ENCODE data around the gene PTGER2. TPM values are rescaled to one million over a fixed set of nuclear protein-coding genes. Genes with fewer than 3 reads are reported as not detected.

Gene PTGER2
- polyA plus RNA-seq, 1 donor (not counting 4 experiments of a cell fraction or from before 2014, with no cell fraction given) = 0.28 TPM

- DNase-seq (ENCODE audit: low read depth, low spot score) (no peak), FAIRE-seq (no peak)
- Histone ChIP-seq H2AFZ (ENCODE audit: control insufficient read depth, low read length) (no peak overlapping the region), H3K4me1 (ENCODE audit: control insufficient read depth, extremely low read depth, insufficient read depth, low read length) (peaks cover 3% of the 10 kb centered on the region), H3K9ac (ENCODE audit: control insufficient read depth, extremely low read depth, insufficient read depth, low read length) (no peak overlapping the region), H3K36me3 (ENCODE audit: control insufficient read depth in 2 of 2, extremely low read depth in 1 of 2, insufficient read depth in 2 of 2, low read length in 2 of 2) (no peaks in the 10 kb centered on the region), H3K4me3 (ENCODE audit: control insufficient read depth in 2 of 3, extremely low read depth in 1 of 3, insufficient read depth in 2 of 3, low read depth in 1 of 3, low read length in 3 of 3) (no peak overlapping the region), H3K79me2 (ENCODE audit: control insufficient read depth, insufficient read depth, low read length) (no peaks in the 10 kb centered on the region), H3K9me3 (ENCODE audit: control insufficient read depth, low read depth, low read length) (no peaks in the 10 kb centered on the region), H4K20me1 (ENCODE audit: control insufficient read depth, extremely low read depth, insufficient read depth, low read length) (no peaks in the 10 kb centered on the region), H3K27ac (ENCODE audit: control insufficient read depth, insufficient read depth, low read length) (no peak overlapping the region), H3K4me2 (ENCODE audit: control insufficient read depth, extremely low read depth, insufficient read depth, low read depth, low read length) (no peak overlapping the region), H3K27me3 (ENCODE audit: control insufficient read depth, extremely low read depth, insufficient read depth, low read length) (no peaks in the 10 kb centered on the region), H3K9me1 (ENCODE audit: control insufficient read depth, extremely low read depth, insufficient read depth, low read length) (no peaks in the 10 kb centered on the region)
- TF ChIP-seq EZH2 (IDR thresholded peaks at IDR 0.05; ENCODE audit: low read length) = no peak
- TF ChIP-seq CTCF (optimal IDR thresholded peaks at IDR 0.05 in 1 of 3, IDR thresholded peaks at IDR 0.05 in 1 of 3, conservative IDR thresholded peaks at IDR 0.05 in 1 of 3; ENCODE audit: extremely low read depth in 1 of 3, insufficient read depth in 2 of 3, low read length in 3 of 3) = no peak
- dilution Hi-C loops (cut with MboI; ENCODE audit: extremely low pct_ligation_motif_present, low sequenced_read_pairs) = no loop called here
Measured at GRCh38 chr14:52328276-52328675, 14.2 kb downstream of the PTGER2 start.

GRCh38 chr14:52329678-52330369 lies 15.7 kb downstream of the PTGER2 start:
- no peak for TF ChIP-seq CTCF (optimal IDR thresholded peaks at IDR 0.05 in 1 of 3, IDR thresholded peaks at IDR 0.05 in 1 of 3, conservative IDR thresholded peaks at IDR 0.05 in 1 of 3; ENCODE audit: extremely low read depth in 1 of 3, insufficient read depth in 2 of 3, low read length in 3 of 3)
- TF ChIP-seq EZH2 (IDR thresholded peaks at IDR 0.05; ENCODE audit: low read length) = no peak
- no peak overlapping the region for H3K4me3 ChIP-seq (ENCODE audit: control insufficient read depth in 2 of 3, extremely low read depth in 1 of 3, insufficient read depth in 2 of 3, low read depth in 1 of 3, low read length in 3 of 3)
- H3K27ac ChIP-seq (ENCODE audit: control insufficient read depth, insufficient read depth, low read length) = no peak overlapping the region
- no peaks in the 10 kb centered on the region for H3K9me3 ChIP-seq (ENCODE audit: control insufficient read depth, low read depth, low read length)
- H3K4me1 ChIP-seq (ENCODE audit: control insufficient read depth, extremely low read depth, insufficient read depth, low read length) = peaks cover 3% of the 10 kb centered on the region
- H3K9ac ChIP-seq (ENCODE audit: control insufficient read depth, extremely low read depth, insufficient read depth, low read length) = no peak overlapping the region
- H3K79me2 ChIP-seq (ENCODE audit: control insufficient read depth, insufficient read depth, low read length) = no peaks in the 10 kb centered on the region
- FAIRE-seq = no peak
- no peaks in the 10 kb centered on the region for H3K36me3 ChIP-seq (ENCODE audit: control insufficient read depth in 2 of 2, extremely low read depth in 1 of 2, insufficient read depth in 2 of 2, low read length in 2 of 2)
- H2AFZ ChIP-seq (ENCODE audit: control insufficient read depth, low read length) = no peak overlapping the region
- H3K4me2 ChIP-seq (ENCODE audit: control insufficient read depth, extremely low read depth, insufficient read depth, low read depth, low read length) = no peak overlapping the region
- no peaks in the 10 kb centered on the region for H4K20me1 ChIP-seq (ENCODE audit: control insufficient read depth, extremely low read depth, insufficient read depth, low read length)
- no peaks in the 10 kb centered on the region for H3K9me1 ChIP-seq (ENCODE audit: control insufficient read depth, extremely low read depth, insufficient read depth, low read length)
- DNase-seq (ENCODE audit: low read depth, low spot score) = no peak
- dilution Hi-C loops (cut with MboI; ENCODE audit: extremely low pct_ligation_motif_present, low sequenced_read_pairs) = no loop called here
- H3K27me3 ChIP-seq (ENCODE audit: control insufficient read depth, extremely low read depth, insufficient read depth, low read length) = no peaks in the 10 kb centered on the region

Data from keratinocyte (primary cell).